Ramos (cell line): ENCODE data around the gene GSTM4.

ENCODE experiments used
- in situ Hi-C: fragments of 300-500 bp; cut with MboI; formaldehyde crosslinking; loops from one replicate; pipeline ENCODE4 v1.14.3; 2022; ENCODE audit warnings: low sequenced_read_pairs; ENCODE audit not compliant: unreplicated experiment

The GSTM4 gene

DNA sequence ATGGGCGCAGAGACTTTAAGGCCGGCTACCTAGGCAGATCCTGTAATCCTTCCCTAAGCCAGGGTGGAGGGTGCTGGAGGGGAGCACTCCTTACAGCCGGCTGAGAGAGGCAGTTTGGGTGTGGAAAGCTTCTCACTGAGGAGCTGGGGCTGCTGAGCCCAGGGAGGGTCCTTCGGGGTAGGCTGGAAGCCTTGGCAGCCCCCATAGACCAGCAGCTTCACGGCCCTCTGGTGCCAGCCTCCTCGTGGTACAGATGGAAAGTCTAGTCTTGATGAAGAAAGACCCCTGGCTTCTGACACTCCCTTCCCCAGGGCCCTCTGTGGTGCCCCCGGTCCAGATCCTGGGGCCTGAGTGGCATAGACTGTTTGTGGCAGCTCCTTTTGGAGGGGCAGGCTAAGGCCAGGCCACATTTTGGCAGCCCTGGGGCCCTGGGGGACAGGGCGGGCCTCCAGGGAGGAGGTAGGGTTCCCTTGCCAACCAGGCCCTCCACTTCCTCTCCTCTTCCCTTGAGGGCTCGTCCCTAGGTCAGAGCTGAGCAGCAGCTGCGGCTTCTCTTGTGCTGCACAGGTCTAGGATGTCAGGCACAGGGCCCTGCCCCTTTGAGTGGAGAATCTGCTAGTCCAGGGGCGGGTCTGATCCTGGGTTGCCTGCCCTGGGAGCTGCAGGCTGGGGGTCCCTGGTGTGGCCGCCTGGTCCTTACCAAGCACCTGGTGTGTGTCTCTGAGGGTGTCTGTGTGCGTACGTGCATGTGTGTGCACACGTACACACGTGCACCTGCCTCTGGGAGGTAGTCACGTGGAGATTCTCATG is 31.5 kb upstream of the GSTM4 start:
- in situ Hi-C loops, result loop anchor here (5.0 kb wide), 1 partner anchor 77 kb away; the partner anchor contains the start of gene GNAI3

DNA sequence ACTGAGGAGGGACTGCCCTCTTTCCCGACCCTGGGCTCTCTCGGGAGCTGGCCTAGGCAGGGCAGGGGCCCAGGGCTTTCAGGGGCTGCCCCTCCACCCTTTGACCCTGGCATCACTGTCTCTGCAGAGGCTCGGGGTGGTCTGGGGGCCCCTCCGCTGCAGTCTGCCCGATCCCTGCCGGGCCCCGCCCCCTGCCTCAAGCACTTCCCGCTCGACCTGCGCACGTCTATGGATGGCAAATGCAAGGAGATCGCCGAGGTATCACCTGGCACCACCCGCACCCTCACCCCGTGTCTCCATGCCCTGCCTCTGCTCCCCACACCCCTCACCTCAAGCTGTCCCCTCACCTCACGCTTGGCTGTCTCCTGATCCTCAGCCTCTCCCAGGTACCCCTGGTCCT is 30.7 kb upstream of the GSTM4 start:
- in situ Hi-C loops, result loop anchor here (5.0 kb wide), 1 partner anchor 78 kb away; the partner anchor contains the start of gene GNAI3

- in situ Hi-C loops, result loop anchor here (5.0 kb wide), 1 partner anchor 79 kb away; the partner anchor contains the start of gene GNAI3
Observed at GRCh38 chr1:109625601-109626560, 30.0 kb upstream of the GSTM4 start.

GRCh38 chr1:109626682-109627408 is 29.1 kb upstream of the GSTM4 start:
- in situ Hi-C loops, result loop anchor here (5.0 kb wide), 1 partner anchor 80 kb away; the partner anchor contains the start of gene GNAI3

GRCh38 chr1:109627692-109628399 is 28.1 kb upstream of the GSTM4 start:
- in situ Hi-C loops, result loop anchor here (5.0 kb wide), 1 partner anchor 81 kb away; the partner anchor contains the start of gene GNAI3

DNA sequence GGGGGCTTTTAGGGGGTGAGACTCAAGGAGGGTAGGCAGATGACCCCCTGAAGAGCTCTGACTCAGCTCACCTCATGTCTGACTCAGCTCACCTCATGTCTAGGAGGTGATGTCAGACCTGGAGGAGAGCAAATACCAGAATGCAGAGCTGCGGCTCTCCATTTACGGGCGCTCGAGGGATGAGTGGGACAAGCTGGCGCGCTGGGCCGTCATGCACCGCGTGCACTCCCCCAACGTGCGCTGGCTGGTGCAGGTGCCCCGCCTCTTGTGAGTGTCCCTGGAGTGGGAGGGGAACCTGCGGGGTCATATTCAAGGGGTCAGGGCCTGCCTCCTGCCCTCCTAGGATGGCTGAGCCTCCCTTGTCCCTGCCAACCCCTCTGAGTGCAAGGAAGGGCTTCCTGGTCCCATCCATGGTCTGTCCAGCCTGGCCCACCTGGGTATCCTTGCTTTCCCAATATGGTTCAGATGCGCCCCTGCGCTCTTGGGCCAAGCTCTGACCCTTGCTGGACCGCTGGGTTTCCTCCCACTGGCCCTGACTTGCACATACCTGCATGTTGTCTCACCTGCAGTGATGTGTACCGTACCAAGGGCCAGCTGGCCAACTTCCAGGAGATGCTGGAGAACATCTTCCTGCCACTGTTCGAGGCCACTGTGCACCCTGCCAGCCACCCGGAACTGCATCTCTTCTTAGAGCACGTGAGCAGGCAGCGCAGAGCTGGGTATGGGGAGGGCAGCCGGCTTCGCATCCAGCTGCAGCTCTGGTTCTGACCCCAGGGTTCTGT is 27.2 kb upstream of the GSTM4 start:
- in situ Hi-C loops, result loop anchor here (5.0 kb wide), 1 partner anchor 81 kb away; the partner anchor contains the start of gene GNAI3

DNA sequence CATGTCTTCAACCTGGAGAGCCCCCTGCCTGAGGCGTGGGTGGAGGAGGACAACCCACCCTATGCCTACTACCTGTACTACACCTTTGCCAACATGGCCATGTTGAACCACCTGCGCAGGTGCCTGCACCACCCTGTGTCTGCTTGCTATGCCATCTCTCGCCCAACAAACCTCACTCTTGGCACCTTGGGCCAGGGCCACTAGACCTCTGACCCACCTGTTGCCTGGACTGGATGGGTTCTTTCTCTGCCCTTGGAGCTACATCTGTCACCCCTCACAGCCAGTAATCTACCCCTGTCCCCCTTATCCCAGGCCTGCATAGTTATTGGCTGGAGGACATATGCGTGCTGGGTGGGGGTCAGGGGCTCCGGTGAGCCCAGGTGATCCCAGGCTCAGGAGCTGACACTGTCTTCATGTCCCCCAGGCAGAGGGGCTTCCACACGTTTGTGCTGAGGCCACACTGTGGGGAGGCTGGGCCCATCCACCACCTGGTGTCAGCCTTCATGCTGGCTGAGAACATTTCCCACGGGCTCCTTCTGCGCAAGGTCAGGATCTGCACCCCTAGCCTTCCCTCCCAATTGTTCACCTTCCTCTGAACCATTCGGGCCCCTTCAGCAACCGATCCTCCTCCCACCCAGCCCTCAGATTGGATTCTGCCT is 26.4 kb upstream of the GSTM4 start:
- in situ Hi-C loops, result loop anchor here (5.0 kb wide), 1 partner anchor 82 kb away; the partner anchor contains the start of gene GNAI3

- in situ Hi-C loops, result no loop called here
Observed at GRCh38 chr1:109630081-109630897, 25.6 kb upstream of the GSTM4 start.

- in situ Hi-C loops, result no loop called here
Observed at GRCh38 chr1:109630898-109631512, 24.9 kb upstream of the GSTM4 start.

DNA sequence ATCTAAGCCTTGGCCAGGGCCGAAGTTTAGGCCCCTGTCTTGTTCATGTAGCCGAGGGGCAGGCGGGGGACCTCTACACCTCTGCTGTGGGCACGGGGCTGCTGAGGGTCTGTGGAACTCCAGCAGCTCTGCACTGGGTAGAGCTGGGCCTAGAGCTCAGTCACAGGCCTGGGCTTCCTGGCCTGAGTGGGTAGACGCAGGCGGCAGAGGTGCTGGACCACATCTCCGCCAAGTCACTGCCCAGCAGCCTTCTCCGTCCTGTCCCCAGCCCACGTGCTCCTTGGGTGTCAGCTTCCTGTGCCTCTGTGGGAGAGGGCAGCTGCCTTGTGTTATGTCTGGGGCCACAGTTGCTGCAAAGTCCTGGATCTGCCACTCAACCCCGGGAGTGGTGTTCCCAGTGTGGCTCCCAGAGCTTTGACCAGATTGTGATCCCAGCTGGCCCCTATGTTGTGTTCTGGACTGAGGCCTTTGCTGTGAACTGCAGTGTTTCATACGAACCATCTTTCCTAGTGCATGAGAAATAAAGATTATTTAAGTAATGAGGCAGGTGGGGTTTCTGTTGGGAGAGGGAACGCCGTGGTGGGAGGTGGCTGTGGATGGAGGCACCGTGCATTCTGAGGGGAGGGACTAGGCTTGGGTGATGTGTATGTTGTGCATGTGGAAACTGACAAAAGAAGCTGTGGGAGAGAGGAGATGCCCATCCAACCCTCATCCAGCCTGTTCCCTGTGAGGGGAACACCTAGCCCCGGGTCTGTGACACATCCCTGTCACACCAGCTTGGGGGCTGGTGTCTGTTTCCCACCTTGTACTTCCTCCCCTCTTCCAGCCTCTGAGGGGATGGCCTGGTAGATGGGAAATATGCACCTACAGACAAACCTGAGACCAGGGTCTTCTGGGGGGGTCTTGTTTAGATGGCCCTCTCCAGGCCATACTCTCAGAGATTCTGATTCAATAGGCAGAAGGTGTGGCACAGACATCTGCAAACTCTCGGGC is 24.1 kb upstream of the GSTM4 start:
- in situ Hi-C loops, result no loop called here

DNA sequence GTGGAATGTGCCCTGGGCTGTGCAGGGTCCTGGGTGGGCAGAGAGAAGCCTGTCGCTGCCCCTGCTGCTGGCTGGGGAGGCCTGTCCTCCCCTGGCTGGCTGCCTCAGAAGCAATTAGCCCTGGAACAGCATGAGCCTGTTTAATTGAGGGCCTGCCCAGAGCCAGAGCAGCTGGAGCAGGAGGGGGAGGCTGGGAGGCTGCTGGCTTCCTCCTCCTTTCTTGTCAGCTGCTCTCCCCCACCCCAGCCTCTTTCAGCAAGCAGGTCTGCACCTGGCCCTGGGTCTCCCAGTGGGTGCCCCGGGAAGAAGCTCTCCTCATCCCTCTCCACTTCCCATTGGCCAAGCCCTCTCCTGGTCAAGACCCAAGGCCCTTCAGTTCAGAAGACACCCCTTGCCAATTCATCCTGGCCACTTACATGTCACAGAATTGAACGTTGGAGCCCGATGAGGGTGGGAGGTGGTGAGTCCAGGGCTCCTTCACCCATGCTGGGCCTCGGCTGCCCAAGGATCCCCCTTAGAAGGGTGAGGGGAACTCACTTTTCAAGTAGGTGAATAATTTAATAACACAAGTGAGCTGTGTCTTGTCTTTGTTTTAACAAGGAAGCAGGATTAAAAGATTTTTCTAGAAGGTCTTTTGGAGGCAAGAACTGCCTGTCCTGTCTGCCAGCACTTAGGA is 23.1 kb upstream of the GSTM4 start:
- in situ Hi-C loops, result no loop called here

- in situ Hi-C loops, result no loop called here
Observed at GRCh38 chr1:109634292-109634691, 21.6 kb upstream of the GSTM4 start.

DNA sequence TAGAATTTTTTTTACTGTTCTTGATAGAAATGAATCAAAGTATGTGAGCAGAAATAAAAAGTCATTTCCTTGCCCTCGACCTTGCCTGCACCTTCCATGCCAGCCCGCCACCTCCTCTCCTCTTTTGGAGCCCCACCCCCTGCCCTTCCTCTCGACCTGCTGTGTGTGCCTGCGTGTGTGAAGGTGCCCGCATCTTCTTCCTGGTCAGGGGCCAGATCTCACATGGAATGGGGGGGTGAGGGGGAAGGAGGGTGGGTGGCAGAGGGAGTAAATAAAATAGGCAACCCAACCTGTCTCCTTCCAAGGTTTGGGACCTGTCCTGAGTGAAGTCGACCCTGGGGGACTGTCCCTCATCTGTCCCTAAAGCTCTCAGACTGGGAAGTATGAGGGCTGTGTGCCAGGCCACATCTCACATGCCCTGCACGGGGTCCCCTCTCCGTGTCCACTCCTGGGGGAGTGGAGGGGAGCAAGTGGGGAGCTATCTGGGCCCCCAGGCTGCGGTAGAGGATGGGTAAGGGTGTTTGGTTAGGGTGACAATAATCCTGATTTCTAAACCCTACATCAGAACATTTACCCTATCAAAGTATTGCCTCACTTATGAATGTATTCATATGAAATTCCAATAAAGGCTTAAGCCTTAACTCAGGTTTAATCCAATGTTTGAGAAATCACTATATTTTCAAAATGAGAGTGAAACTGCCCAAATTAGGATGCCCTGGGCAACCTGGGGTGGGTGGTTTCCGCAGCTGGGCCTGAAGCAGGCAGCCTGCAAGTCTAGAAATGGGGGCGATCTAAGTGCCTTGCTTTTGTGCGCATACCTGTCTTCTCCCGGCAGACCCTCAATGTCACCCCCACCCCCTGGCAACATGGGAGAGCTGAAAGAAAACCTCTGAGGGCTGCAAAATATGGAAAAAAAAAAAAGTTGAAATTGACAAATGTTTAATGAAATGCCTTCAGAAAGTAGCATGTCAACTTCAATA is 20.8 kb upstream of the GSTM4 start:
- in situ Hi-C loops, result no loop called here

DNA sequence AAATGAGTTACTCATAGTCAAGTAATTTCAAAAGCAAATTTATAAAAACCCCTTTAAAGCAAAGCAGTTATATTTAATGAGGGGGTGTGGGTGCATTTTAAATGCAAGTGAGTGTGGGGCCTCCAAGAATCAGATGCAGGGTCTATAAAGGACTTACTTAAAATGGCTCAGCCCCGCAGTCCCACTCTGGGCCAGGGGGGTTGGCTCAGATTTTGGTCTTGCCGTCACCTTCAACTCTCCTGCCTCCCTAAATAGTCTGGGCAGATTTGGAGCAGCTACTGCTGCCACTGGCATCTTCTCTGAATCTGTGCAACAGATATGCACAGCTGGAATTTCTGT is 20.1 kb upstream of the GSTM4 start:
- in situ Hi-C loops, result no loop called here
